K562 (cell line): ENCODE data around the gene AGBL1. TPM values are rescaled to one million over a fixed set of nuclear protein-coding genes. Genes with fewer than 3 reads are reported as not detected.

Source experiments
- ATAC-seq: fragments of 200-7000 bp; cut with Tn5 transposase; 3 replicates; pipeline ENCODE4 v1.9.1; 2020; ENCODE audit warnings: moderate library complexity
- BruUV-seq: library from RNA; stranded (reverse); fragments of 400-500 nt; replicated peaks from 2 replicates; lab custom pipeline; 2021; lab: Mats Ljungman, UMichigan
- CTCF ChIA-PET: fragments of 300-600 bp; formaldehyde crosslinking; extraction: SDS; loops from one replicate; lab custom pipeline; 2021; ENCODE audit warnings: low intra/inter-chr PET ratio; lab: Yijun Ruan, JAX
- POLR2A ChIA-PET: fragments of 300-600, 350-650 bp; sonication (Branson Sonifier 250); formaldehyde crosslinking; extraction: SDS; loops from one replicate; lab custom pipeline; 2021; ENCODE audit warnings: antibody characterized with exemption, inconsistent platforms; lab: Yijun Ruan, JAX
- DNase-seq, 4 experiments: peaks; one replicate each; pipeline versions ENCODE4 v3.0.0 to v3.0.0-alpha.2; 2011 to 2018; ENCODE audit warnings: low spot score in 3 of 4, mixed read lengths in 3 of 4; ENCODE audit errors: extremely low read depth in 1 of 4
- FAIRE-seq: peaks from 2 replicates; lab custom pipeline; 2011; peaks lifted over from hg19 to GRCh38; lab: Jason Lieb, UNC
- H2AFZ ChIP-seq: 2 replicates; pipeline ENCODE4 v1.6.0; 2011; ENCODE audit warnings: low read depth, low read length, control low read depth, inconsistent platforms
- H3K27ac ChIP-seq: fragments of 200-600 bp; 3 replicates; pipeline ENCODE4 v1.8.0; 2011; ENCODE audit warnings: low read depth, mild to moderate bottlenecking, control low read depth, inconsistent platforms, low read length, moderate library complexity, mixed read lengths; ENCODE audit errors: extremely low read depth
- H3K27me3 ChIP-seq, 2 experiments: fragments of 300-600 bp in 1 of 2; 2 replicates in 1 of 2; 3 replicates in 1 of 2; pipeline versions ENCODE4 v1.6.0 to v1.8.0; 2011; ENCODE audit warnings: inconsistent platforms in 2 of 2, low read length in 2 of 2, mild to moderate bottlenecking in 1 of 2, mixed read lengths in 1 of 2, moderate library complexity in 1 of 2; ENCODE audit not compliant: control insufficient read depth in 2 of 2, insufficient read depth in 2 of 2
- H3K36me3 ChIP-seq: fragments of 300-600 bp; 3 replicates; pipeline ENCODE4 v1.8.0; 2011; ENCODE audit warnings: mild to moderate bottlenecking, low read length, inconsistent platforms; ENCODE audit not compliant: control insufficient read depth, insufficient read depth
- H3K4me1 ChIP-seq, 2 experiments: fragments of 200-600 bp in 1 of 2; replicated peaks in 1 of 2; 2 replicates in 1 of 2; 3 replicates in 1 of 2; pipeline versions ENCODE4 v1.5.1 to v1.8.0; 2011; ENCODE audit warnings: inconsistent platforms in 2 of 2, low read length in 2 of 2, mild to moderate bottlenecking in 1 of 2, mixed read lengths in 1 of 2, moderate library complexity in 1 of 2; ENCODE audit not compliant: control insufficient read depth in 2 of 2, insufficient read depth in 2 of 2
- H3K4me2 ChIP-seq: 2 replicates; pipeline ENCODE4 v1.6.1; 2011; ENCODE audit warnings: low read length, control low read depth, inconsistent platforms, mixed read lengths; ENCODE audit not compliant: insufficient read depth
- H3K4me3 ChIP-seq: fragments of 200-600 bp; sonication (generic), shearing (Covaris generic); 2 replicates; pipeline ENCODE4 v1.5.1; 2016; ENCODE audit warnings: control low read depth, inconsistent platforms
- H3K79me2 ChIP-seq: fragments of 200-600 bp; 3 replicates; pipeline ENCODE4 v1.8.0; 2011; ENCODE audit warnings: low read length, inconsistent platforms; ENCODE audit not compliant: control insufficient read depth, insufficient read depth
- H3K9ac ChIP-seq, 2 experiments: 2 replicates each; pipeline versions ENCODE4 v1.6.0 to v1.6.1; 2011; ENCODE audit warnings: low read depth in 2 of 2, low read length in 2 of 2, control low read depth in 1 of 2, inconsistent platforms in 1 of 2, mild to moderate bottlenecking in 1 of 2, mixed read lengths in 1 of 2; ENCODE audit not compliant: insufficient read depth in 1 of 2
- H3K9me1 ChIP-seq: one replicate; pipeline ENCODE4 v1.6.0; 2011; ENCODE audit warnings: inconsistent platforms, mild to moderate bottlenecking, low read length, moderate library complexity; ENCODE audit not compliant: control insufficient read depth, insufficient read depth
- H3K9me3 ChIP-seq: replicated peaks from 2 replicates; pipeline ENCODE4 v1.5.1; 2011; ENCODE audit warnings: low read depth, low read length, inconsistent platforms; ENCODE audit not compliant: control insufficient read depth, insufficient read depth
- H4K20me1 ChIP-seq: replicated peaks from 2 replicates; pipeline ENCODE4 v1.6.1; 2011; ENCODE audit warnings: low read length, inconsistent platforms, mixed read lengths; ENCODE audit not compliant: control insufficient read depth, insufficient read depth
- E2F8 ChIP-seq: fragments of 450-650 bp; IDR thresholded peaks from 2 replicates; pipeline ENCODE4 v1.7.1; 2018; ENCODE audit warnings: mild to moderate bottlenecking, low read depth; ENCODE audit not compliant: partially characterized antibody
- MED1 ChIP-seq: sonication (generic); formaldehyde crosslinking; IDR thresholded peaks from 2 replicates; pipeline ENCODE4 v1.8.1; 2023; ENCODE audit warnings: missing genetic modification reagents, borderline replicate concordance
- THAP12 ChIP-seq: fragments of 250-450 bp; sonication (Bioruptor Pico); IDR thresholded peaks from 2 replicates; pipeline ENCODE4 v1.9.0; 2021; ENCODE audit warnings: mild to moderate bottlenecking, inconsistent platforms
- ZNF57 ChIP-seq: fragments of 450-650 bp; formaldehyde crosslinking; IDR thresholded peaks from 2 replicates; pipeline ENCODE4 v1.4.0; 2020; ENCODE audit warnings: mild to moderate bottlenecking, moderate library complexity
- ZNF644 ChIP-seq: fragments of 200-800 bp; sonication (Bioruptor generic); IDR thresholded peaks from 2 replicates; pipeline ENCODE4 v1.6.1; 2016; ENCODE audit warnings: low read depth, missing genetic modification characterization, missing compliant biosample characterization
- WGBS: fragments of 100-300 bp; shearing (Covaris generic); methylation state at CpG from one replicate; pipeline ENCODE4 v1.1.6; 2016; ENCODE audit warnings: low coverage, mixed read lengths; ENCODE audit not compliant: insufficient coverage; ENCODE audit errors: missing lambda C conversion rate; 5-methylcytosine and 5-hydroxymethylcytosine counted together
- in situ Hi-C: fragments of 300-500 bp; cut with MboI; formaldehyde crosslinking; loops from 4 replicates; pipeline ENCODE4 v1.15.0; 2018; ENCODE audit warnings: inconsistent platforms, mixed read lengths
- intact Hi-C: fragments of 100-400 bp; cut with micrococcal nuclease; formaldehyde crosslinking; loops from 2 replicates; pipeline ENCODE4 v1.14.2; 2022
- polyA plus RNA-seq, 8 experiments: library from polyadenylated mRNA; depleted of rRNA in 4 of 8; stranded (reverse) in 5 of 8; unstranded in 3 of 8; fragments of >200 nt; fragmentation: Nextera tagmentation in 2 of 8; fragmentation: Illumina TruSeq in 1 of 8; extraction: Ambion mirVana in 2 of 8; extraction: Trizol in 1 of 8; gene quantifications; 2 replicates each; pipeline versions ENCODE4 v1.2.1 to v1.2.3, GENCODE V29; 2011 to 2014; ENCODE audit warnings: inconsistent platforms in 1 of 8, missing spikeins in 1 of 8
- total RNA-seq, 7 experiments: library from RNA; depleted of rRNA in 6 of 7; stranded (reverse); fragments of >200 nt in 6 of 7; fragmentation: Illumina TruSeq in 2 of 7; extraction: Trizol in 2 of 7; gene quantifications; 2 replicates each; pipeline versions ENCODE4 v1.2.1 to v1.2.3, GENCODE V29; 2011 to 2021; ENCODE audit warnings: low replicate concordance in 1 of 7
- TF ChIP-seq, protein P1 (sequence below): fragments of 450-650 bp; IDR thresholded peaks from 2 replicates; pipeline ENCODE4 v1.6.1; 2014; ENCODE audit warnings: low read depth, mild to moderate bottlenecking, moderate library complexity, borderline replicate concordance

Gene AGBL1
- total and polyA plus RNA-seq, 9 of the 15 experiments (the other 6 are each of a cell fraction or from before 2014, with no cell fraction given) = not detected

GRCh38 chr15:86677278-86677677, 597.6 kb downstream of the AGBL1 start:
- H3K9ac ChIP-seq = no peak overlapping the region
- ATAC-seq (no peak), DNase-seq (no peak), FAIRE-seq (no peak)
- no peak overlapping the region for H3K4me2 ChIP-seq
- H3K27ac ChIP-seq = no peak overlapping the region
- BruUV-seq = no TSS peak
- no peaks in the 10 kb centered on the region for H3K36me3 ChIP-seq
- TF ChIP-seq ZNF644 (tag) = no peak
- no peak for TF ChIP-seq MED1 (CRISPR knock-in tag)
- TF ChIP-seq THAP12 (CRISPR knock-in tag) = no peak
- TF ChIP-seq ZNF57 (CRISPR knock-in tag) = no peak
- no peak for TF ChIP-seq E2F8
- TF ChIP-seq, protein P1, sequence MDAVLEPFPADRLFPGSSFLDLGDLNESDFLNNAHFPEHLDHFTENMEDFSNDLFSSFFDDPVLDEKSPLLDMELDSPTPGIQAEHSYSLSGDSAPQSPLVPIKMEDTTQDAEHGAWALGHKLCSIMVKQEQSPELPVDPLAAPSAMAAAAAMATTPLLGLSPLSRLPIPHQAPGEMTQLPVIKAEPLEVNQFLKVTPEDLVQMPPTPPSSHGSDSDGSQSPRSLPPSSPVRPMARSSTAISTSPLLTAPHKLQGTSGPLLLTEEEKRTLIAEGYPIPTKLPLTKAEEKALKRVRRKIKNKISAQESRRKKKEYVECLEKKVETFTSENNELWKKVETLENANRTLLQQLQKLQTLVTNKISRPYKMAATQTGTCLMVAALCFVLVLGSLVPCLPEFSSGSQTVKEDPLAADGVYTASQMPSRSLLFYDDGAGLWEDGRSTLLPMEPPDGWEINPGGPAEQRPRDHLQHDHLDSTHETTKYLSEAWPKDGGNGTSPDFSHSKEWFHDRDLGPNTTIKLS = no peak
- CTCF ChIA-PET = no interaction called here
- intact Hi-C loops = no loop called here
- POLR2A ChIA-PET = no interaction called here
- whole genome bisulfite sequencing = 0% methylated on average over 6 of the region's 6 CpGs
- no peaks in the 10 kb centered on the region; the same call in 1 of the 2 replicates for H3K9me3 ChIP-seq
- H3K4me1 ChIP-seq = no peaks in the 10 kb centered on the region
- H3K79me2 ChIP-seq = no peaks in the 10 kb centered on the region
- no peak overlapping the region for H3K4me3 ChIP-seq
- no peak overlapping the region for H2AFZ ChIP-seq
- no peaks in the 10 kb centered on the region for H3K27me3 ChIP-seq
- no peaks in the 10 kb centered on the region for H3K9me1 ChIP-seq
- in situ Hi-C loops = no loop called here
- no peaks in the 10 kb centered on the region for H4K20me1 ChIP-seq
